Activated B cell treated with CpG ODN at 0.5 μM for 24 hours (primary cell): ENCODE results near the gene PCDH1. TPM values are rescaled to one million over a fixed set of nuclear protein-coding genes. Genes with fewer than 3 reads are reported as not detected.

ENCODE experiments used
- ATAC-seq: fragments of 200-7000 bp; cut with Tn5 transposase; one replicate; pipeline ENCODE4 v1.10.0; 2021; ENCODE audit warnings: low read depth, mild to moderate bottlenecking, moderate library complexity
- CTCF ChIA-PET: fragments of 350-600 bp; sonication (Branson Sonifier 250); formaldehyde crosslinking; loops from one replicate; lab custom pipeline; 2021; ENCODE audit warnings: antibody characterized with exemption; lab: Charles Lee
- POLR2A ChIA-PET: fragments of 350-600 bp; sonication (Branson Sonifier 250); formaldehyde crosslinking; loops from one replicate; lab custom pipeline; 2021; ENCODE audit warnings: antibody characterized with exemption; lab: Charles Lee
- DNase-seq: peaks from one replicate; pipeline ENCODE4 v3.0.0; 2022
- H3K27ac Mint-ChIP-seq: one replicate; pipeline ENCODE4 v1.8.0; 2020; ENCODE audit warnings: mixed read lengths
- H3K27me3 Mint-ChIP-seq: one replicate; pipeline ENCODE4 v1.8.0; 2021; ENCODE audit warnings: mixed read lengths
- H3K36me3 Mint-ChIP-seq: one replicate; pipeline ENCODE4 v1.8.0; 2021; ENCODE audit warnings: low read depth, mixed read lengths
- H3K4me1 Mint-ChIP-seq: one replicate; pipeline ENCODE4 v1.8.0; 2021; ENCODE audit warnings: mixed read lengths
- H3K4me3 Mint-ChIP-seq: one replicate; pipeline ENCODE4 v1.8.0; 2020; ENCODE audit warnings: mild to moderate bottlenecking, mixed read lengths
- H3K9me3 Mint-ChIP-seq: one replicate; pipeline ENCODE4 v1.8.0; 2020; ENCODE audit warnings: mixed read lengths
- CTCF ChIP-seq: fragments of 200-600 bp; IDR thresholded peaks from one replicate; pipeline ENCODE4 v1.8.0; 2022; ENCODE audit warnings: antibody characterized with exemption, mild to moderate bottlenecking
- intact Hi-C: fragments of 100-400 bp; cut with micrococcal nuclease; formaldehyde crosslinking; loops from one replicate; pipeline ENCODE4 v1.15.1; 2024
- total RNA-seq: library from RNA; stranded (reverse); gene quantifications from 2 replicates; pipeline ENCODE4 v1.2.3, GENCODE V29; 2022

PCDH1 gene
- total RNA-seq, 1 donor from 2014 or later, result not detected

GRCh38 chr5:141848744-141849414 is 29.3 kb downstream of the PCDH1 start:
- peak; percentile 11 for ATAC-seq
- no peak for DNase-seq
- POLR2A ChIA-PET, result interaction anchor here (0.6 to 0.9 kb wide), 5 partner anchors 39 to 1735 kb away, joined by 3 to 9 read pairs (median 5); partner anchors contain the start of genes PURA and RNF14

GRCh38 chr5:141846031-141846430 is 32.2 kb downstream of the PCDH1 start:
- DNase-seq, result no peak
- intact Hi-C loops, result no loop called here
- H3K36me3 Mint-ChIP-seq, result no peaks in the 10 kb centered on the region
- no peak for TF ChIP-seq CTCF
- H3K9me3 Mint-ChIP-seq, result no peaks in the 10 kb centered on the region
- no peak overlapping the region for H3K4me3 Mint-ChIP-seq
- H3K4me1 Mint-ChIP-seq, result peaks cover 9% of the 10 kb centered on the region
- no peak overlapping the region for H3K27ac Mint-ChIP-seq
- no peak for ATAC-seq
- ChIA-PET POLR2A (no interaction called here), CTCF (no interaction called here)
- peaks cover 31% of the 10 kb centered on the region for H3K27me3 Mint-ChIP-seq

More at GRCh38 chr5:141848744-141849414, 29.3 kb downstream of the PCDH1 start:
- peak overlapping the region; percentile 87 for H3K4me3 Mint-ChIP-seq
- H3K9me3 Mint-ChIP-seq, result no peaks in the 10 kb centered on the region
- peaks cover 9% of the 10 kb centered on the region for H3K4me1 Mint-ChIP-seq
- CTCF ChIA-PET, result no interaction called here
- TF ChIP-seq CTCF, result no peak
- no peaks in the 10 kb centered on the region for H3K36me3 Mint-ChIP-seq
- intact Hi-C loops, result loop anchor here (1.0 to 2.0 kb wide), 5 partner anchors 30 to 147 kb away; partner anchors contain the start of genes DELE1 and RNF14
- H3K27ac Mint-ChIP-seq, result peak overlapping the region; percentile 53
- H3K27me3 Mint-ChIP-seq, result peaks cover 14% of the 10 kb centered on the region

- no peak for TF ChIP-seq CTCF
- Mint-ChIP-seq H3K36me3 (no peaks in the 10 kb centered on the region), H3K27me3 (peaks cover 34% of the 10 kb centered on the region), H3K4me1 (peaks cover 9% of the 10 kb centered on the region), H3K27ac (no peak overlapping the region), H3K9me3 (no peaks in the 10 kb centered on the region), H3K4me3 (no peak overlapping the region)
- intact Hi-C loops, result no loop called here
- ATAC-seq, result no peak
- ChIA-PET POLR2A (interaction anchor here (0.9 kb wide), 1 partner anchor 78 kb away, joined by 3 read pairs; the partner anchor contains the start of gene DELE1), CTCF (no interaction called here)
- no peak for DNase-seq
Measured at GRCh38 chr5:141845371-141845851, 32.8 kb downstream of the PCDH1 start.

GRCh38 chr5:141844414-141845097 is 33.7 kb downstream of the PCDH1 start:
- CTCF ChIA-PET, result no interaction called here
- TF ChIP-seq CTCF, result no peak
- POLR2A ChIA-PET, result interaction anchor here (0.9 kb wide), 1 partner anchor 79 kb away, joined by 3 read pairs; the partner anchor contains the start of gene DELE1
- DNase-seq (no peak), ATAC-seq (no peak)
- no peak overlapping the region for H3K4me3 Mint-ChIP-seq
- intact Hi-C loops, result no loop called here
- H3K9me3 Mint-ChIP-seq, result no peaks in the 10 kb centered on the region
- peaks cover 11% of the 10 kb centered on the region for H3K4me1 Mint-ChIP-seq
- H3K27ac Mint-ChIP-seq, result no peak overlapping the region
- no peaks in the 10 kb centered on the region for H3K36me3 Mint-ChIP-seq
- peaks cover 35% of the 10 kb centered on the region for H3K27me3 Mint-ChIP-seq
